ENCODE data around the gene PDE4B. TPM values are rescaled to one million over a fixed set of nuclear protein-coding genes. Genes with fewer than 3 reads are reported as not detected.

The PDE4B gene
- total and polyA plus RNA-seq, 2 of the 13 experiments (the other 11 are each of a cell fraction or from before 2014, with no cell fraction given), result not detected

DNA sequence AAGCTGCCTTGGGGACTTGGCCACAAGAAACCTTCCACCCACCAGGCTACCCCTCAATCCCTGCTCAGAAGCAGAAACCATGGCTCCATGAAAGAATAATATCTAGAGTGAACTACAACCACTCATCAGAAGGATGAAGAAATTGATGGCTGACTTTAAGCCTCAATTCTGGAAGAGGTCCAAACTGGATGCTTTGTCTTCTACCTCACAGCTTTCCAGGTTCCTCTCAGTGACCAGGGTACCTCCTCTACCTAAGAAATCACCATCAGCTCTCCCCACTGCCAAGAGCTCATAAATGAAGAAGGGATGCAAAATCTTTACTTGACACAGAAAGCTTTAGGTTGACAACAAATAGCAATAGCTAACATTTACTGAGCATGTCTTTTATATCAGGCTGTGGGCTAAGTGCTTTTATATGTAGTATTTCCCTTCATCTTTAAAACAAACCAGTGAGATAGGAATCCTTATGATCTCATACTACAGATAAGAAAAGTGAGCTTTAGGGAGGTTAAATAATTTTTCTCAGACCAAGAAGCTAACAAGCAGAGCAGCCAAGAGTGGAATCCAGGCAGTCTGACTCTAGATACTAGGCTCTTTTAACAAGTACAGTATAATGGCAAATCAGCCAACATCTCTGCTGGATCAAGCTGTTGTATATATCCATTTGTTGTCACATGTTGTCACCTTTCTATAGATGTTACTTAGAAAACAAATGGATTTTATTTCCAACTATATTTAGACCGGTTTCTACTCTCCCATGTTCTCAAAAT lies 498.3 kb downstream of the PDE4B start:
- no TSS peak for BruUV-seq (replicated peaks)

More for the DNA sequence above, 498.3 kb downstream of the PDE4B start:
- no peak overlapping the region for H3K4me2 ChIP-seq (ENCODE audit: low read depth, low read length)
- no peak overlapping the region for H2AFZ ChIP-seq (ENCODE audit: low read length)
- H3K9me3 ChIP-seq (ENCODE audit: low read length), result no peaks in the 10 kb centered on the region
- no peak overlapping the region for H3K4me3 ChIP-seq (replicated peaks in 1 of 3; ENCODE audit: insufficient read depth in 1 of 3, low read depth in 2 of 3, low read length in 3 of 3)
- TF ChIP-seq, protein P1, sequence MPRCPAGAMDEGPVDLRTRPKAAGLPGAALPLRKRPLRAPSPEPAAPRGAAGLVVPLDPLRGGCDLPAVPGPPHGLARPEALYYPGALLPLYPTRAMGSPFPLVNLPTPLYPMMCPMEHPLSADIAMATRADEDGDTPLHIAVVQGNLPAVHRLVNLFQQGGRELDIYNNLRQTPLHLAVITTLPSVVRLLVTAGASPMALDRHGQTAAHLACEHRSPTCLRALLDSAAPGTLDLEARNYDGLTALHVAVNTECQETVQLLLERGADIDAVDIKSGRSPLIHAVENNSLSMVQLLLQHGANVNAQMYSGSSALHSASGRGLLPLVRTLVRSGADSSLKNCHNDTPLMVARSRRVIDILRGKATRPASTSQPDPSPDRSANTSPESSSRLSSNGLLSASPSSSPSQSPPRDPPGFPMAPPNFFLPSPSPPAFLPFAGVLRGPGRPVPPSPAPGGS (CRISPR knock-in tag; IDR thresholded peaks at IDR 0.05), result no peak
- TF ChIP-seq, protein P2, sequence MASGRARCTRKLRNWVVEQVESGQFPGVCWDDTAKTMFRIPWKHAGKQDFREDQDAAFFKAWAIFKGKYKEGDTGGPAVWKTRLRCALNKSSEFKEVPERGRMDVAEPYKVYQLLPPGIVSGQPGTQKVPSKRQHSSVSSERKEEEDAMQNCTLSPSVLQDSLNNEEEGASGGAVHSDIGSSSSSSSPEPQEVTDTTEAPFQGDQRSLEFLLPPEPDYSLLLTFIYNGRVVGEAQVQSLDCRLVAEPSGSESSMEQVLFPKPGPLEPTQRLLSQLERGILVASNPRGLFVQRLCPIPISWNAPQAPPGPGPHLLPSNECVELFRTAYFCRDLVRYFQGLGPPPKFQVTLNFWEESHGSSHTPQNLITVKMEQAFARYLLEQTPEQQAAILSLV (CRISPR knock-in tag; IDR thresholded peaks at IDR 0.05; ENCODE audit: borderline replicate concordance), result no peak
- TF ChIP-seq XRCC5 (optimal IDR thresholded peaks at IDR 0.05; ENCODE audit: low read length), result no peak
- TF ChIP-seq, protein P3, sequence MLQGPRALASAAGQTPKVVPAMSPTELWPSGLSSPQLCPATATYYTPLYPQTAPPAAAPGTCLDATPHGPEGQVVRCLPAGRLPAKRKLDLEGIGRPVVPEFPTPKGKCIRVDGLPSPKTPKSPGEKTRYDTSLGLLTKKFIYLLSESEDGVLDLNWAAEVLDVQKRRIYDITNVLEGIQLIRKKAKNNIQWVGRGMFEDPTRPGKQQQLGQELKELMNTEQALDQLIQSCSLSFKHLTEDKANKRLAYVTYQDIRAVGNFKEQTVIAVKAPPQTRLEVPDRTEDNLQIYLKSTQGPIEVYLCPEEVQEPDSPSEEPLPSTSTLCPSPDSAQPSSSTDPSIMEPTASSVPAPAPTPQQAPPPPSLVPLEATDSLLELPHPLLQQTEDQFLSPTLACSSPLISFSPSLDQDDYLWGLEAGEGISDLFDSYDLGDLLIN (CRISPR knock-in tag; IDR thresholded peaks at IDR 0.05; ENCODE audit: borderline replicate concordance), result no peak
- no peak for TF ChIP-seq MTF2 (CRISPR knock-in tag; IDR thresholded peaks at IDR 0.05; ENCODE audit: borderline replicate concordance)
- no peak for TF ChIP-seq SETDB1 (CRISPR knock-in tag; IDR thresholded peaks at IDR 0.05; ENCODE audit: borderline replicate concordance)
- ChIA-PET POLR2A (no interaction called here), CTCF (ENCODE audit: low intra/inter-chr PET ratio, low total read pairs) (no interaction called here)
- H3K27ac ChIP-seq (ENCODE audit: extremely low read length, insufficient read depth, low read length), result no peak overlapping the region
- FAIRE-seq (no peak), DNase-seq (ENCODE audit: low spot score) (no peak), ATAC-seq (no peak)
- in situ Hi-C loops (cut with HindIII; ENCODE audit: extremely low pct_ligation_motif_present, low pct_unique_long_range_greater_than_20kb) (no loop called here), intact Hi-C loops (cut with micrococcal nuclease; ENCODE audit: unreplicated experiment) (no loop called here)
- H3K36me3 ChIP-seq (replicated peaks in 1 of 2; ENCODE audit: control insufficient read depth in 1 of 2, insufficient read depth in 2 of 2, low read length in 2 of 2), result no peaks in the 10 kb centered on the region
- 3% methylated on average over 1 of the region's 1 CpG for WGBS (ENCODE audit: low lambda C conversion rate)
- H3K27me3 ChIP-seq (ENCODE audit: control insufficient read depth in 1 of 2, insufficient read depth in 2 of 2, low read length in 2 of 2), result no peaks in the 10 kb centered on the region
- H3K9ac ChIP-seq (ENCODE audit: insufficient read depth, low read depth, low read length), result no peak overlapping the region
- no peaks in the 10 kb centered on the region for H3K4me1 ChIP-seq (ENCODE audit: insufficient read depth, low read length)
- H4K20me1 ChIP-seq (ENCODE audit: insufficient read depth, low read length), result no peaks in the 10 kb centered on the region
- H3K79me2 ChIP-seq (ENCODE audit: insufficient read depth, low read length), result no peaks in the 10 kb centered on the region

Data from HepG2 (cell line).